GM23338 (cell line): Measurements from ENCODE around the gene CRACR2A. TPM values are rescaled to one million over a fixed set of nuclear protein-coding genes. Genes with fewer than 3 reads are reported as not detected.

Experiments used
- ATAC-seq: fragments of 200-7000 bp; cut with Tn5 transposase; 3 replicates; pipeline ENCODE4 v1.9.1; 2020
- DNase-seq: peaks from one replicate; pipeline ENCODE4 v3.0.0-alpha.2; 2015; ENCODE audit warnings: low spot score
- H2AFZ ChIP-seq: fragments of 200-600 bp; sonication (generic); 2 replicates; pipeline ENCODE4 v1.8.0; 2016; ENCODE audit warnings: antibody characterized with exemption, mild to moderate bottlenecking, moderate library complexity
- H3F3A ChIP-seq: fragments of 200-600 bp; sonication (generic); replicated peaks from 2 replicates; pipeline ENCODE4 v1.8.0; 2017; ENCODE audit warnings: antibody characterized with exemption, mixed run types, low read depth
- H3K27ac ChIP-seq: fragments of 200-600 bp; sonication (generic); 2 replicates; pipeline ENCODE4 v1.6.1; 2016; ENCODE audit warnings: low read depth
- H3K27me3 ChIP-seq: fragments of 200-600 bp; sonication (generic); 2 replicates; pipeline ENCODE4 v1.8.0; 2016; ENCODE audit warnings: mild to moderate bottlenecking, mixed run types, moderate library complexity; ENCODE audit not compliant: insufficient read depth
- H3K36me3 ChIP-seq: fragments of 200-600 bp; sonication (generic); 2 replicates; pipeline ENCODE4 v1.8.0; 2016; ENCODE audit warnings: mild to moderate bottlenecking; ENCODE audit not compliant: insufficient read depth
- H3K4me1 ChIP-seq: fragments of 200-600 bp; sonication (generic); 2 replicates; pipeline ENCODE4 v1.8.0; 2016; ENCODE audit warnings: mild to moderate bottlenecking, moderate library complexity; ENCODE audit not compliant: insufficient read depth
- H3K4me2 ChIP-seq: fragments of 200-600 bp; sonication (generic); 2 replicates; pipeline ENCODE4 v1.7.1; 2017; ENCODE audit warnings: mixed run types
- H3K4me3 ChIP-seq: fragments of 200-600 bp; sonication (generic); 2 replicates; pipeline ENCODE4 v1.6.1; 2016; ENCODE audit warnings: mixed run types
- H3K79me2 ChIP-seq: fragments of 200-600 bp; sonication (generic); replicated peaks from 2 replicates; pipeline ENCODE4 v1.8.0; 2017; ENCODE audit warnings: mild to moderate bottlenecking; ENCODE audit not compliant: insufficient read depth
- H3K9me2 ChIP-seq: fragments of 200-600 bp; sonication (generic); 2 replicates; pipeline ENCODE4 v1.8.0; 2017; ENCODE audit not compliant: insufficient read depth
- H4K20me1 ChIP-seq: fragments of 200-600 bp; sonication (generic); replicated peaks from 2 replicates; pipeline ENCODE4 v1.8.0; 2017; ENCODE audit warnings: mild to moderate bottlenecking; ENCODE audit not compliant: insufficient read depth
- H3K27ac Mint-ChIP-seq: 2 replicates; pipeline ENCODE4 v1.8.0; 2020; ENCODE audit warnings: inconsistent platforms, mild to moderate bottlenecking, moderate library complexity, mixed read lengths
- H3K27me3 Mint-ChIP-seq: 3 replicates; pipeline ENCODE4 v1.8.0; 2022; ENCODE audit warnings: low read depth, mild to moderate bottlenecking, moderate library complexity, mixed read lengths, inconsistent platforms; ENCODE audit not compliant: insufficient read depth, poor library complexity
- H3K36me3 Mint-ChIP-seq: 3 replicates; pipeline ENCODE4 v1.8.0; 2021; ENCODE audit warnings: low read depth, mild to moderate bottlenecking, inconsistent platforms, moderate library complexity, mixed read lengths
- H3K4me1 Mint-ChIP-seq: 3 replicates; pipeline ENCODE4 v1.8.0; 2020; ENCODE audit warnings: mild to moderate bottlenecking, inconsistent platforms, mixed read lengths
- H3K4me3 Mint-ChIP-seq: 3 replicates; pipeline ENCODE4 v1.8.0; 2021; ENCODE audit warnings: moderate library complexity, mild to moderate bottlenecking, inconsistent platforms, mixed read lengths
- H3K9me3 Mint-ChIP-seq: 3 replicates; pipeline ENCODE4 v1.8.0; 2020; ENCODE audit warnings: moderate library complexity, mild to moderate bottlenecking, inconsistent platforms, mixed read lengths
- ETS1 ChIP-seq: IDR thresholded peaks from 2 replicates; pipeline ENCODE4 v1.6.1; 2016; ENCODE audit warnings: antibody characterized with exemption
- EZH2 ChIP-seq: fragments of 200-600 bp; sonication (generic); IDR thresholded peaks from one replicate; pipeline ENCODE4 v1.8.0; 2017; ENCODE audit warnings: antibody characterized with exemption, mild to moderate bottlenecking, low read depth; ENCODE audit not compliant: unreplicated experiment
- REST ChIP-seq: IDR thresholded peaks from one replicate; pipeline ENCODE4 v1.6.1; 2018; ENCODE audit warnings: antibody characterized with exemption; ENCODE audit not compliant: unreplicated experiment
- ZNF114 ChIP-seq: fragments of 250-450 bp; sonication (Bioruptor Pico); IDR thresholded peaks from 2 replicates; pipeline ENCODE4 v1.5.0; 2020; ENCODE audit warnings: mild to moderate bottlenecking, moderate library complexity
- ZNF331 ChIP-seq: fragments of 250-450 bp; sonication (Bioruptor Pico); IDR thresholded peaks from 2 replicates; pipeline ENCODE4 v1.5.0; 2020; ENCODE audit warnings: low read depth, mild to moderate bottlenecking, moderate library complexity
- ZNF462 ChIP-seq: fragments of 250-450 bp; sonication (Bioruptor Pico); IDR thresholded peaks from 2 replicates; pipeline ENCODE4 v1.5.0; 2020; ENCODE audit warnings: mild to moderate bottlenecking, moderate library complexity
- polyA plus RNA-seq: library from polyadenylated mRNA; unstranded; fragments of >200 nt; fragmentation: Nextera tagmentation; extraction: Ambion mirVana; gene quantifications from 2 replicates; pipeline ENCODE4 v1.2.1, GENCODE V29; 2016
- total RNA-seq: library from RNA; depleted of rRNA; stranded (reverse); fragments of >200 nt; shearing (Covaris generic); gene quantifications from 2 replicates; pipeline ENCODE4 v1.2.3, GENCODE V29; 2014

CRACR2A gene
- total and polyA plus RNA-seq, 2 experiments from 2014 or later, result 1.5 to 3.0 TPM

GRCh38 chr12:3753544-3754284 lies 805 bp upstream of the CRACR2A start:
- 0 out of 2 replicates have a peak, but pooled peaks cover 2% of the 10 kb centered on the region for H3F3A ChIP-seq
- DNase-seq (no peak), ATAC-seq (peak; percentile 17)
- no peak for TF ChIP-seq ZNF114 (CRISPR knock-in tag)
- no peak for TF ChIP-seq ETS1
- TF ChIP-seq REST, result no peak
- no peak for TF ChIP-seq EZH2
- no peak for TF ChIP-seq ZNF331 (CRISPR knock-in tag)
- no peak for TF ChIP-seq ZNF462
- no peaks in the 10 kb centered on the region; the same call in 2 of the 3 replicates for H3K9me3 Mint-ChIP-seq
- H3K9me2 ChIP-seq, result no peaks in the 10 kb centered on the region
- H3K4me2 ChIP-seq, result peak overlapping the region; percentile 77
- no peaks in the 10 kb centered on the region for H3K36me3 Mint-ChIP-seq
- H3K27me3 ChIP-seq, result peaks cover 9% of the 10 kb centered on the region; the same call in 1 of the 2 replicates
- peak overlapping the region; percentile 61 for H3K4me3 Mint-ChIP-seq
- H3K27me3 Mint-ChIP-seq, result peaks cover 20% of the 10 kb centered on the region
- H3K4me1 Mint-ChIP-seq, result peaks cover 10% of the 10 kb centered on the region
- peak overlapping the region; percentile 52 for H3K4me3 ChIP-seq
- H3K27ac Mint-ChIP-seq, result no peak overlapping the region
- no peaks in the 10 kb centered on the region for H3K79me2 ChIP-seq
- no peaks in the 10 kb centered on the region for H4K20me1 ChIP-seq
- H3K27ac ChIP-seq, result no peak overlapping the region
- H3K36me3 ChIP-seq, result no peaks in the 10 kb centered on the region
- peak overlapping the region; percentile 96 for H2AFZ ChIP-seq
- peaks cover 5% of the 10 kb centered on the region for H3K4me1 ChIP-seq
